GM12872 (cell line): ENCODE measurements around the gene CDC25A.

Experiments
- CTCF ChIP-seq: IDR thresholded peaks from 3 replicates; pipeline ENCODE4 v1.5.1; 2011; ENCODE audit warnings: low read depth, mild to moderate bottlenecking, low read length, moderate library complexity; ENCODE audit not compliant: insufficient read depth

Gene CDC25A

DNA sequence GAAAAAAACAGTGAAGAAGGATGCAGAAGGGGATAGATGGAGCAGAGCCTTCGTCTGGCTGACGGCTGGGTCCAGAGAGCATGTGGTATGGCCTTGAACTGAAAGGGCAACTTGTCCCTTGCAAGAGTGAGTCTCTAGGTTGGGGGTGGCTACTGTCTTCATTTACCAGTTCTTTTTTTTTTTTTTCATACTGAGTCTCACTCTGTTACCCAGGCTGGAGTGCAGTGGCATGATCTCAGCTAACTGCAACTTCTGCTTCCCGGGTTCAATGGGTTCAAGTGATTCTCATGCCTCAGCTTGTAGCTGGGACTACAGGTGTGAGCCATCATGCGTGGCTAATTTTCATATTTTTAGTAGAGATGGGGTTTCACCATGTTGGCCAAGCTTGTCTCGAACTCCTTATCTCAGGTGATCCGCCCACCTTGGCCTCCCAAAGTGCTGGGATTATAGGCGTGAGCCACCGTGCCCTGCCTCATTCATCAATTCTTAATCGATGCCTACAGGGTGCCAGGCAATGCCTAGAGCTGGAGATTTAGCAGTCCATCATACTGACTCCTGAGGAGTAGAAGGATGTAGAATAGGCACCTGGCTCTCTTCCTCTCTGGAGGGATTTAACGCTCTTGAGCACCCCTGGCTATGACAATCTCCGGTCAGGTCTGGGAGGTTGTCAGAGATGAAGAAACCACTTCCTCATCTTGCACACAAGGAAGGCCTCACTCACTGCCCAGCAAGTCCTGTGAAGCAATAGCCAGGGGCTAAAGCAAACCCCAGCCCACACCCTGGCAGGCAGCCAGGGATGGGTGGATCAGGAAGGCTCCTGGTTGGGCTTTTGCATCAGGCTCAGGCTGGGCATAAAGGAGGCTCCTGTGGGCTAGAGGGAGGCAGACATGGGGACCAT is 34.6 kb upstream of the CDC25A start, which contains the start of gene CAMP:
Gene CAMP (plus strand): TSS at position 880 of the 898 bp plus-strand sequence. CDS start 17 bp downstream, at position 897.
- no peak for TF ChIP-seq CTCF

GRCh38 chr3:48220746-48221145 is 32.5 kb upstream of the CDC25A start:
- TF ChIP-seq CTCF = no peak

GRCh38 chr3:48219543-48219942 is 31.3 kb upstream of the CDC25A start:
- TF ChIP-seq CTCF = no peak

DNA sequence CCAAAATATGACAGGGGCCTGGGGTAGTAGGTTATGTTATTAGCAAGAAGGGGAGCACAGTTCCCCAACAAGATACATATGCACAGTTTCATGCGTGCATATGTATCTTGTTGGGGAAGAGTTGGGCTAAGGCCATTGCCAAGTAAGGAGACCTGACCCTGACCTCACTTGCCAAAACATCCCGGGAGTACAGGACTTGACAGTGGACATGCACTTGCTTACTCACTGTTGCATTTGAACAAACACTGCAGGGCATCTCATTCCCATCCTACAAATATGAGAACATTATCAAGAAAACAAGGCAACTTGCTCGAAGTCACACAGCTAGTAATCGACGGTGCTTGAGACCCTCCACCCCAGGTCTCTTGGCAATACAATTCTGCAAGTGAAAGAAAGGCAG is 30.3 kb upstream of the CDC25A start:
- TF ChIP-seq CTCF = no peak

DNA sequence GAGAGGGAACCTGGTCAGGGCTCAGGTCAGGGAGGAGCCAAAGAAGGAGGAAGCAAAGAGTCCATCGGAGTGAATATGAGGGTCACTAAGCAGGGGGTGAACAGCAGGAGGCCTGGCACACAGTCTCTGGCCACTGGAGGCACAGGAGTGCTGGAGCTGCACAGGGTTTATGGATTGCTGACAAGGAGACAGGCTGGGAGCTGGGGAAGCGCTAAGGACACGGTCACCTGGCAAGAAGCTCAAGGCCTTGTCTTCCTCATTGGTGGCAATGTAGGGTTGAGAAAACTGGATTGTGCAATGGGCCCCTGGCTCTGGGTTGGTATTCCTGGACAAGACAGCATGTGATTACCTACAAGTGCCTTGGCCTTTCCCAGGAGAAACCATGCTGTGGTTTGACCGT is 29.2 kb upstream of the CDC25A start:
- no peak for TF ChIP-seq CTCF

DNA sequence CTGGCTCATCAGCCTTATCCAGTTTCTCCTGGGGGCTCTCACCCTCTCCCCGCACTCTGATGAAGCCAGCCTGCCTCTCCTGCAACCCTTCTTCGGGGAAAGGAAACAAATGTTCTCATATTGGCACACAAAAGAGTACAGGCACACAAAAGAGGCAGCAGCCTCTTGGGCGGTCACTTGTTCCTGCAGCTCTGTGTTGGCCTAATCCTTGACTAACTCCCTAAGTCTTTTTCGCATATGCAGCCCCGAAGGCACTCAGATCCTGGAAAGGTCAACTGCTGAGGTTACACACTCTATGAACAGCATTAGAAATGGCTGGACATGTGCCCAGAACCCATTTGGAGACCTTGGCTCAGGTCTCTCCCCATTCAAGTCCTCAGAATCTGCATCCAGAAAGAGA is 27.7 kb upstream of the CDC25A start:
- TF ChIP-seq CTCF = no peak

GRCh38 chr3:48215466-48215865 is 27.2 kb upstream of the CDC25A start:
- TF ChIP-seq CTCF = no peak
